Epidermal melanocyte (primary cell): ENCODE measurements around the gene ABCC9.

ENCODE experiments used
- DNase-seq: peaks from one replicate; pipeline ENCODE4 v3.0.0; 2011; ENCODE audit warnings: low spot score; ENCODE audit not compliant: insufficient read length

Gene ABCC9

DNA sequence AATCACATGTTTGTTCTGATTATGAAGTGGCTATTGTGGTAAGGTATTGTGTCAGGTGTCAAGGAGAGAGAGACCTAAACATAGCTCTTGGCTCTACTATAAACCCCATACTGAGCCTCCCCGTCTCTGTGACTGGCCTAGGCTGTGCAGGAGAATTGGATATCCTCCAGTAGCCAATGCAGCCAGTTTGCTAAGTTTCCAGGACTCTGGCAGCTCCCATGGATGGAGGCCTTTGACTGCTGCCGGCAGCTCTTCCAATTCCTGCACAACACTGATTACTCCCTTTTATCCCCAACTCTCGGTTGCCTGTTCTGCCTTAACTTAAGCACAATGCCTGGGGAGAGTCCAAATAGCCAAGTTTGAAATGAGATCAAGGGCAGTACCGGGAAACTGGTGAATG is 59.3 kb downstream of the ABCC9 start:
- DNase-seq = no peak

DNA sequence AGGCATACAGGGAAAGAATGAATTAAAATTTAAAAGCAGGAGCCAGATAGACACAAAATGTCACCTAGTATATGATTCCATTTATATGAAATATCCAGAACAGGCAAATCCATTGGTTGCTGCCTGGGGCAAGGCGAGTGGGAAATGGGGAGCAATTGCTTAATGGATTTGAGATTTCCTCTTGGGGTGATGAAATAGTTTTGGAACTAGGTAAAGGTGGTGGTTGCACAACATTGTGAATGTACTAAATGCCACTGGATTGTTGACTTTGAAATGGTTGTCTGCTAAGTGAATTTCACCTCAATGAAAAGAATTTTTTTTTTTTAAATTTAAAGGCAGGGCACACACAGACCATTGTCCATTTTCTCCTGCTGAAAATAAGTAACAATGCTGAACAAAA is 61.9 kb downstream of the ABCC9 start:
- no peak for DNase-seq

DNA sequence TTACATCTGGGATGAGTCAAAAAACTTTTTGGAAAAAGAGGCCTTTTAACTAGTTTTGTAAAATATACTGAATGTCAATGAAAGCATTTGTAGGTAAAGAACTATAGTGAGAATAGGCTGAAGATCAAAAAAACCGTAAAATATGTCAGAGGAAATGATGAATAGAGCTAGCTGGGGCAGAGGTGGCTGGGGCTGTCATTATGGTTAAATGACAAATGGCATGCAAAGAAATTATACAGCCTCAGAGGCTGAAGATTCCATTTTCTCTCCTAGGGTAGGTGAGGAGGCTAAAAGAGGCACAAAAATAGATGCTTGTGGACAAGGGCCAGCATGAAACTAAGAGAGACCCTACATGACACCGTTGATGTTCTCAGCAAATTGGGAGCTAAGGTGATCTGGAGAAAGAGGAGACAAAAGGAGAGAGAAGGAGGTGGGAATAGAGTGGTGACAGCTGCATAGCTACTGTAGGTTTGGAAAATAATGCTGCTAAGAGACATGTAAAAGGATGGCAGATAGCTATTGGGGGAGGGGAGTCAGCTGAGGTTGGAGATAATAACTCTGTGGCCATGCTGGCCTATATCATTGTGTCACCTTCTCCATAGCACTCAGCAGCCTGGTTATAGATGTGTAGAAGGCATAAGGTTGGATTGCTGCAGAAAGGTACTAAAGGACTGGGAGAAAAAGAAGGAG is 63.8 kb downstream of the ABCC9 start:
- DNase-seq = no peak

DNA sequence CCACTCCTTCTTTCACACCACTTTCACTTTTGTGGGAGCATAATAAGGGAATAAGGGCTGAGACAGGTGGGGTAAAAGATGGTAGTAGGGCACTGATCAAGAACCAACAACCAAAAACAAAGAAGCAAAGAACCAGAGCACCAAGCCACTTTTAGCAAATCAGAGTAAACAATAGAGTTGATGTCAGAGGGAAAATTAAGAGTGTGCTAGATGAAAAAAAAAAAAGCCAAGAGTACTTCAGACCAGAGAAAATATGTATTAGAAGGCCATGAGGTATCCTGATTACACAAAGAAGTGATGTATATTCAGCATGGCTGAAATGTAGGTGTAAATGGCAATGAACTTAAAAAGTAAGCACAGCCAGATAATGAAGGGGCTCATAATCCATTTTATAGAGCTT is 75.4 kb downstream of the ABCC9 start:
- DNase-seq = no peak

DNA sequence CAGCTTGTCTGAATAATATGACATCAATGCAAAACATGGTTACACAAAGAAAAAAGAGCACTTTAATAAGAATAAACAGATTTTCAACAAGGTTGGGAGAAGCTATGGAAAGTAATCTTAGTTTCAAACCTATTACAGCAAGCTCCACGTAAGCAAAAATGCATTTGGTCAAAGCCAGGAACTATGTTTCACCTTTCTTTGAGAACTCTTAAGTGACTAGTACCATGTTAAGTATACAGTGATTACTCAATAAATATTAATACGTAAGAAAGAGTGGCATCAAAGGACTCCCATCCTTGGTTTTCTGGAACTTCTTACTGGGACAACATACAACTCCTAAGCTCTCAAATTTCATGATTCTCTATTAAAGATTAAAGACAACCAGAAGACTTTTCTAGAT is 80.7 kb downstream of the ABCC9 start:
- DNase-seq = no peak

DNA sequence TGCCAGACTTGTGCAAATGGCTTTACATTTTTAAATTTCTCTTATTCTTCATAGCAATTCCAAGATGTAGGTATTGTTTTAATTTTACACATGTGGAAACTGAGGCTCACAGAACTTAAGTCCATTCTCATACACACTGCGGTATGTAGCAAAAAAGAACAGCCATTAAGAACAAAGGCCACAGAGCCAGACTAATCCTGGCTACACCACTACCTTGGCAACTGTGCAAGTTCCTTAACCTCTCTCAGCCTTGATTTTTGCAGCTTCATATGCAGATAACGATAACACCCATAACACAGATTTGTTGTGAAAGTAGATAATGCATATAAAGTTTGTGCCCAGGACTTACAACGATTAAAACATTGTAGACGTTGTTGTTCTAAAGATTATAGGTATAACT is 81.1 kb downstream of the ABCC9 start:
- no peak for DNase-seq

DNA sequence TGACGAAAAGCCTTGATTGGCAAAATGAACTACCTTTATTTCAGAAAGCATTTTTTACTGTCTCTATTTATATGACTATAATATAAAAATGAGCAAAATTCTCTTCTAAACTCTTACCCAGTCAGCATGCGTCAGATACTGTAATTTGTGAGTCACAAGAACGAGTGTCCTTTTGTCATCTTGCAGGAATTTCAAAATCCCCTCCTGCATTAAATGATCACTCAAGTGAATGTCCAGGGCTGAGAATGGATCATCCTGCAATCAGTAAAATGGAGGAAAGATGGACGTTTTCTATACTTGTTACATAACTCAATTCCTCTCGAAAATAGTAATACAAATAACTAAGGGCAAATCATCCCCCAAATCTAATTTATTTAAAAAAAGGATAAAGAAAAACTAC is 89.0 kb downstream of the ABCC9 start:
- DNase-seq = no peak

DNA sequence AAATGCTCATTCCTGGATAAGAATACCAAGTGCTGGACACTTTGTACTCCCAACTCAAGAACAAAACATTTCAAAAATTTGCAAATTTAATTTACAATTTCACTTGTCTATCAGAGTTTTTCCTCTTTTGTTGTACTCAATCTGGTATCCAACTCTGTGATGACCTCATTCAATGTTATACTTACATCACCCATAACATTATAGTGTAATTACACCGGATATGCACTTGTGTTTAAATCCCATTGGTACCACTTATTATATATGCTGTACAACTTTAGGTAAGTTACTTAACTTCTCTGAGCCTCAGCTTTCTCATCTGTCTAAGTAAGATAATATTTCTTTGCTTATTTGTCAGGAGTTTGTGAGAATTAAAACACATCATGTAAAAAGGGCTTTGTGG is 90.1 kb downstream of the ABCC9 start:
- DNase-seq = no peak

DNA sequence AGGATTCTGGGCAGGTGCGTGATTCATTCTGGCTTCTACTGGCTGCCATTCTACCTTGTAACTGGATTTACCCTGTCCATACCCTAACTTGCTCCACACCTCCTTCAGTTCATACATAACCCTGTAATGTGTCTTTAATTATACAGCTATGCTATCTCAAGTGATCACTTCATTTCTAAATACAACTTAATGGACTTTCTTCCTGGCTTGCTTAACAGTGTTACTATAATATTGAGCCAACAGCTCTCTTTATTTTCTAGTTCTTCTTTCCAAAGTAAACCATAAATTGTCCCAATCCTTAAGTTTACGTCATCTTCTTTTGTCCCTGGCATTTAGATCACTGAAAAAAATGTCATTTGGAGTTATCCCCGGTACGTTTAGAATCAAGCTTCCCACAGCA is 90.8 kb downstream of the ABCC9 start:
- DNase-seq = no peak

DNA sequence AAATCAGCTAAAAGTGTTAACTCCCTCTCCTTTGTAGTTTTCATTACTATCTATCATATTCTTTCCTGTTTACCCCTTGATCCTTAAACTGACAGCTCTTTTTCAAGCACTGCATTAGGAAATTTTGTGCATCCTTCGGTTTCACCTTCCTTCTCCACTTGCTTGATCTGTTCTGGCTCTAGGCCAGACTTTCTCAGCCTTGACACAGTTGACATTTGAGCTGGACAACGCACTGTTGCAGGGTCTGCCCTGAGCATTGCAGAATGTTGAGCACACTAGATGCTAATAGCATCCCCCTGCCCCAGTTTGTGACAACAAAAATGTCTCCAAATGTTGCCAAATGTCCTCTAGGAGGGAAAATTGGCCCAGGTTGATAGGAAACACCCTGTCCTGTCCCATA is 91.3 kb downstream of the ABCC9 start:
- no peak for DNase-seq

DNA sequence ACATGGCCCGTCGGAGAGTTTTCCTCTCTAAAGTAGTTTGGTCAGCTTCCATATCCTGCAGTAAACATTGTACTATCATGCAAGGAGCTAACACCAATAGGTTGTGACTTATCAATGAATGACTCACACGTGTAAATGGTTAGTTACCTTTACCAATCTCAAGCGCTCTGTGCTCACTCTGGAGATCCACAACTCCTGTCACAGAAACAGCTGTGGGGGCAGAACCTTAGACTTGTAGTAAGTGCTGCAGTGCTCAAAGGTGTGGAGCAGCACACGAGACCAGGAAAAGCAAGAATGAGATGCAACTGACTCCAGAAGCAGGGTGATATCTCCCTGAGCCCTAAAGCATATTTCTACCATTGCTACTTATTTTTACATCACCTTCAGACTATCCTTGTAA is 93.0 kb downstream of the ABCC9 start:
- DNase-seq = no peak

DNA sequence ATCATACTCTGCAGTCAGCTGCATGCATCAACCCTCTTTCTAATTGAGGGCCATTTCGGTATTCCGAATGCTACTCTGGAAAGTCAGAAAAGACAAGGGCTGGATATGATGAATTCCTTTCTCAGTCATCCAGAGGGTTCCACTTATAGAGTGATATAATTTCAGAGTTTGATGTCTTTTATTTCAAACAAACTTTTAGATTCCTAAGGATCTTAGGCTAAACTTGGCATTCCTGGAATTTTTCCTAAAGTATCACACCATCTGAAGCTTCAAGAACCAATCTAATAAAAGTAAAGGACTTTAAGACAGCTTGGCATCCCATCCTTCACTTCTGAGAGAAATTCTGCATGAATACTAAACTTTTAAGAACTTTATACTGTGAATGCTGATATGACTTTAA is 97.4 kb downstream of the ABCC9 start:
- no peak for DNase-seq

DNA sequence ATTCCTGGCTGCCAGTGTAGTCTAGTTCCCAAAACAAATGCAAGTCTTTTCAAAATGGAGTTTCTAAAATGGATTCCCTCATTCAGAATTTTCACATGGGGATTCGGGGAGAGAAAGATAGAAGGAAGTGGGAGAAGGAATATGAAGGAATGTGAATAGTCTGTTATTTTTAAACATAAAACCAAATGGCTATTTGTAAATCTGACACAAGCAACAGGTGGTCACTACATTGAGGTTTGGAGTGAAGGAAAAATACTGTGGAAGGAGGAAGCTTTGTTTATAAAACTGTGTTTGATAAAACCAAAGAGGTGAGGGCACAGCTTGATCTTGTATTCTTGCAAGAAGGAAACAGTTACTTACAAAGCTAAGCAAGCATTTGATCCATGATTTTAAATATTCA is 101.5 kb downstream of the ABCC9 start:
- DNase-seq = no peak

DNA sequence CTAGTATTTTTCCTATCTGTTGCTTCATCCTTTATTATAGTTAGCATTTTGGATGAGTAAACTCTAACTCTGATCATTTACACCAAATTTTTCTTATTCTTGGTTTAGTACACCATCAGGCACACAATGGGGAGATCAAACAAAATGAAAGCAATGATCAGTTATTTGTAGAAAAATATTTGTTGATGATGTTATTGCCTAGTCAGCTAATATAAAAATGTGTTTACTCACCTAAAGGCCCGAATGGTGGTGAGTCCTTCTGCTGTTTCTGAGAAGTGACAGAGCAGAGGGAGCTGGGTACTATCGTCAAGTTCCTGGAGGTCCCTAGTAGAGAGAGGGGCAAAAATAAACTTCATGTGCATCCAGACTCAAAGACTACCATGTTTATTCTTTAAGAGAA is 103.4 kb downstream of the ABCC9 start:
- no peak for DNase-seq

DNA sequence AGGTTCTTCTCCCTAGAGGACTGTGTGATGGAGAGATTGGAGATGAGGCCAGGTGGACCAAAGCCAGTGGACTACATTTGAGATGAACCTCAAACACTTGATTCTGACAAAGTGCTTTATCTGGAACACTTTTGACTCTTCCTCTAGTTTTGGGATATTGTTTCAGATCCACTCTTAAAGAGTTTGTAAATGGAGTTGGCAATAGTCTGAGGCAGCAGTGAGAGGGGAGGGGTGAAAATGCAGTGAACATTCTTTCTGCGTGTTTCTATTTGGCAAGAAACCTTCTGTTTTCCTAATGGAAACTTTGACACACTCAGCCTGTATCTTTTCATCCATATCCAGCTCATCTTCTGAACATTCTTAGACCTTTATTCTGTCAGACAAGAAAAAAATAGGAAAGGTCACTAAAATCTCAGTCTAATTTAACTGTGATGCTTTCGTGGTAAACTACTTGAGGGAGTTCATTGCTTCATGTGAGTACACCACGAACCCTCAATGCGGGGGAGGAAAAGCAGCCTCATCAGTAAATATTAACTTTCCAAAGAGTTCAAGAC is 109.4 kb downstream of the ABCC9 start:
- DNase-seq = no peak

DNA sequence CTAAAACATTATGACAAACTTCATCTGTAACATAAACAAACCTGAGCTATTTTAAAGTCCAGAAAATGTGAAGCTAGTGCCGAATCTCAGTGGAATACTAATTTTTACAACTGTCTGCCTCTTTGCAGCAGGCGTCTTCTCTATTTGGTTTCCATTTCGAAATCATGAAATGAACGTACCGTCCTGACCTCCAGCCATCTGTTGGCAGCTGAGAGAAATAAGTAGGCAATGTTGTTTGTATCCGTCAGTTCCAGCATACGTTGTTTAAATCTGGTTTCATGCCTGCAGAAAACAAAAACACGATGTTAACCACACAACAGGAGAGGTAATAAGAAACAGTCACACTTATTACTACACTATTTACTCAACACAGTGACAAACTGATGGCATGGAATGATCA is 112.4 kb downstream of the ABCC9 start:
- DNase-seq = no peak

DNA sequence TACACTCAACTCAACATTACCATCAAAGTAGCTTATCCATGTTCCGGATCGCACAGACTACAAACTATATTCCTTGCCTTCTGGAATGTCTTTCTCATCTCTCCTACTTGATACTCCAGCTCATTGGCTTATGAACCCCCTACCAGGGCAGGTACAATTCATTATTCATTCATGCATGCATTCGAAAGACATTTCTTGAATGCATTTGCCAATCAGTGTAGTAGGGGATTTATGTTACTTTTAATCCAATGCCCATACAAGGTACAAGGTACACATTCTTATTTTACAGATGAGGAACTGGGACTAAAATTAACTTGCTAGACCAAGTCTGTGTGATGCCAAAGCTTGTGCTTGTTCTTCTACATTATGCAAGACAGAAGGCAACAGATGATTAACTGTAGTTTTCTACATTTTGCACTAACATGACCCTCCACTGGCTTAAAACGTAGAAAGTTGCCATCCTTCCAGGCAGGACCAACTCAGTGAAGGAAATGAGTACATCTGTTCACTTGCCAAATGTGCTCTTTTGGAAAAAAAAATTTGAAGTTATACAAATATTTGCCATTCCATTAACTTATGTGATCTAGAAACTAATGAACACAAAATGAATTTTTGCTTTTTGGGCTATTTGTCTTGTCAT is 113.0 kb downstream of the ABCC9 start:
- DNase-seq = no peak

DNA sequence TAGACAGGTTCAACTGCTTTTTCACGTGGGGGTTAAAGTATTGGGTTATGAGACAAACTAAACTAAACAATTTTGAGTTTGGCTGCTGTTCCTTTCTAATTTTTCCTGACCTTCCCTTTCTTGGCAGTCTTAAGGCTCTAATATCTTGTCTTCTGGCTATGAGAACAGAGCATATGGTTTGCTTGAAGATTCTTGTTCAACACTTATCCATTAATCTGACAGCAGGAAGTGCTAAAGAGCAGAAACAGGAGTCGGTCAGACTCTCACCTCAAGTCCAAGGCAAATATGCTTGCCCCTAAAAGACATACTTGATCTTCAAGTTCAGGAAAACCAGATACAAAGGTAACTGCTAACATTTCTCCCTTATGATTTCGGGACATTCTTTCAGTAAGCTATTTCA is 114.1 kb downstream of the ABCC9 start:
- DNase-seq = no peak

DNA sequence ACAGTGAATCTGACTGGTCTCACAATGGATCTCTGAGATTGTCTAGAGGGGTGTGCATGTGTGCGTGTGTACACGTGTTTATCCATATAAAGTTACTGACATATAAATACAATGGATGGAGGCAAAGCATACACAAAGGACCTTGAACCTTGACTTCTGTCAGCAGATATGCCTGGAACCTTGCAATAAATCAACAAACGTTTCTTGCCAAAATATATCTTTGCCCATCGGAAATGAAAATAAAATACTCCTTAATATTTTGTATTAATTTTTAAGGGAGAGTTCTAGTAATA is 114.7 kb downstream of the ABCC9 start:
- no peak for DNase-seq

DNA sequence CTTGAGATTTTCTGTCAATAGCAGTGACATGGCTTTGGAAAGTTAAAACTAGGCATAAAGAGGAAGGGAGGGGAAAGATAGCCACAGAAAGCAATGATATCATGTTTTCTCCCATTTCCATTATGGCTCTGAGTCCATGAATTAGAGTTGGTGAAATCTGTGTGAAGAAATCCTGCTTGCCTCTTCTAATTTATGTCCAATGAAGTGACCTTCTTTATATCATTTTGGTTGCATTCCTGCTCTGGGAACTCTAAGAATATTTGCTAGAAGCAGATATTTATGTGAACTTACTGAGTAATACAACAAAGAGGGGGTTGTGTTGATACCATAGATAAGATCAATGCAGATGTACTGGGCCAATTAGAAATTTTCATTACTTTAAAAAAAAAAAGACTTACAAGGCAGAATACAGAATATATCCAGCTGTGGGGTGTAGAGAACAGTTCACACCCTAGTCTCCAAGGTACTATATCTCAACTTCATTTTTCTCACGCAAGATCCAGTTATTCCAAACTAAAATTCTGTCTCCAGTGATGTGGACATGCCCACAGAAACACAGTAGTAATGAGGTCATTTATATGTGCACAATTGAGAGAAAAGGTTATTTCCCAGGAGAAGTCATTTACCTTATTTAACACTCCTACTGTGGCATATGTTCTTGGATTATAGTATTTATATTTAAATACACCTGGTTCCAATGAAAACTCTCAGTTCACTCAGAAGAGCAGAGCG is 115.2 kb downstream of the ABCC9 start:
- DNase-seq = no peak

DNA sequence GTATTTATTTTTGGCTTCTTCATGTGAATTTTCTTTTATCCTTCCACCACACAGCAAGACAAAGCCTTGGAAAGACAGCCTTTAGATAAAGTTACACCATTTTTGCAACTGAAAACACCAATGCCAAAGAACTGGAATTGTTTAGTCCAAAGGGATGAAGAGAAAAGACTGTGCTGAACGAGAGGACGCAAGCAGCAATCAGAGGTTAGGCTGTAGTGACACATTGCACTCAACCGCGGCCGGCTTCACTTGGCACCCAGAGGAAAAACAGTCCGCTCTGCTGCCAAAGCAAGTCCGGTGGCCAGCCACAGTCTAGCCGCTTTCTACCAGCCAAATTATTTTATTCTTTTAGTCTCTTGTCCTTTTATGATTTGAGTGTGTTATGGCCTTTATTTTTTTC is 117.6 kb downstream of the ABCC9 start:
- DNase-seq = no peak

DNA sequence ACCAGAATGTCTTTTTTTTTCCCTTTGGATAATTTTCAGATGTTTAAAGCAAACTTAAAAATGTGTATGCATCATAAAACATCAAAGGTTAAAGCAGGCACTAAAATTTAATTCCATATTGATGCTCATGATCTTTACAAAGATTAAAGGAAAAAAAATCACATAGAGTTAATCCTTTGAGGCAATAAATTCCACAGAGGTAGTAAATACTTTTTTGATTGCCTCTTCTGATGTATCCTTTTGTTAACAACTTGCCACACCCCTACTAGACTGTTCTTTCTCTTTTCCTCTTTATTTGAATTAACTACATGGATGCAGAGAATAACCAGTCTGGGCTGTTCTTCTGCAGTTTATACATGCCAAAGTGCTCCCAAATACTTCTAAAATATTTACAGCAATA is 121.5 kb downstream of the ABCC9 start:
- no peak for DNase-seq

DNA sequence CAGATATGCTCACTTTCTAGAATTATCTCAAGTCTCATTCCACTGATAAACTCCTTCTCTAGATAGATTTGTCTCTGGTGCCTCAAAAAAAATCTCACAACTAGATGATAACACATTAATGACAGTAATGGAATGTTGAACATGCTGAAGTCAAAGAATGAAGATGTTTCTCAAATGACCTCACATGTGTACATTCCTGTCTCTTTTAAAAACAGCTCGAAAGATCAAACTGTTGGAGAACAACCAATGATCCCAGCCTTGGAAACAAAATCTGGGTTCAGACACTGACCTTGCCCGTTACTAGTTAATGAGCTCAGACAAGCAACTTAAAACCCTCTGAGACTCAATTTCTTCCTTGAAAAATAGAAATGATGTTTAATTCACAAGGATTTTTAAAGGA is 122.0 kb downstream of the ABCC9 start:
- no peak for DNase-seq
